ENCODE data around the gene GPAM. TPM values are rescaled to one million over a fixed set of nuclear protein-coding genes. Genes with fewer than 3 reads are reported as not detected.
A peak's percentile ranks its signal among the peaks of the same experiment; 100 is the strongest.
"Not testable (repeated sequence)": the region's sequence is repeated elsewhere in the genome, so short reads cannot be mapped to it uniquely, and the experiment has no call there.

GPAM gene
- total RNA-seq, 1 donor from 2014 or later, result 9.9 TPM

GRCh38 chr10:112126901-112127300 is 56.7 kb downstream of the GPAM start:
- DNase-seq, result no peak

- no peak for DNase-seq
Observed at GRCh38 chr10:112126172-112126571, 57.4 kb downstream of the GPAM start.

GRCh38 chr10:112124866-112125265 is 58.7 kb downstream of the GPAM start:
- no peak for DNase-seq

GRCh38 chr10:112122827-112123226 is 60.7 kb downstream of the GPAM start:
- DNase-seq, result no peak

- DNase-seq, result no peak
Observed at GRCh38 chr10:112120491-112120890, 63.1 kb downstream of the GPAM start.

GRCh38 chr10:112115781-112116385 is 67.7 kb downstream of the GPAM start:
- peak; percentile 61 for DNase-seq

GRCh38 chr10:112109779-112110178 is 73.8 kb downstream of the GPAM start:
- DNase-seq, result not testable (repeated sequence)

Other genes starting within 250 kb of the GPAM start
- gene TECTB, start 99.6 kb upstream of the GPAM start, total RNA-seq, result not detected in 2 replicates
- gene ACSL5, start 190.4 kb upstream of the GPAM start, total RNA-seq, result 64.2 and 66.1 TPM in 2 replicates

All from dermis blood vessel endothelial cell (primary cell).